Liver (tissue), 9 donors: Measurements from ENCODE around the gene ENG. TPM values are rescaled to one million over a fixed set of nuclear protein-coding genes. Genes with fewer than 3 reads are reported as not detected.
A peak's percentile ranks its signal among the peaks of the same experiment; 100 is the strongest.

ENCODE experiments used
- DNase-seq: peaks from one replicate; pipeline ENCODE4 v3.0.0-alpha.2; 2017; ENCODE audit warnings: low spot score
- H3K27ac ChIP-seq, 2 donors: one replicate each; pipeline ENCODE4 v1.7.0; 2013; ENCODE audit warnings: inconsistent platforms in 2 of 2, low read length in 2 of 2, control low read depth in 1 of 2, low read depth in 1 of 2, mild to moderate bottlenecking in 1 of 2
- H3K27me3 ChIP-seq, 4 donors: one replicate each; pipeline versions ENCODE4 v1.6.1 to v1.7.0; 2013; ENCODE audit warnings: low read length in 3 of 4, inconsistent platforms in 1 of 4, mild to moderate bottlenecking in 1 of 4, moderate library complexity in 1 of 4; ENCODE audit not compliant: control insufficient read depth in 4 of 4, insufficient read depth in 4 of 4
- H3K36me3 ChIP-seq, 4 donors: one replicate each; pipeline versions ENCODE4 v1.6.1 to v1.7.0; 2013; ENCODE audit warnings: low read length in 3 of 4, mild to moderate bottlenecking in 3 of 4, low read depth in 1 of 4, moderate library complexity in 1 of 4; ENCODE audit not compliant: control insufficient read depth in 4 of 4, insufficient read depth in 3 of 4
- H3K4me1 ChIP-seq, 4 donors: one replicate each; pipeline versions ENCODE4 v1.6.1 to v1.7.0; 2013; ENCODE audit warnings: low read length in 3 of 4, mild to moderate bottlenecking in 3 of 4, moderate library complexity in 1 of 4; ENCODE audit not compliant: control insufficient read depth in 4 of 4, insufficient read depth in 4 of 4
- H3K4me3 ChIP-seq, 3 donors: one replicate each; pipeline versions ENCODE4 v1.6.1 to v1.7.0; 2013; ENCODE audit warnings: low read length in 3 of 3, control low read depth in 1 of 3, low read depth in 1 of 3, mild to moderate bottlenecking in 1 of 3
- H3K9ac ChIP-seq, 2 donors: one replicate each; pipeline ENCODE4 v1.7.0; 2013; ENCODE audit warnings: low read length in 2 of 2, mild to moderate bottlenecking in 2 of 2, moderate library complexity in 2 of 2, control low read depth in 1 of 2, low read depth in 1 of 2
- H3K9me3 ChIP-seq, 4 donors: one replicate each; pipeline versions ENCODE4 v1.6.1 to v1.7.0; 2013; ENCODE audit warnings: low read length in 3 of 4; ENCODE audit not compliant: control insufficient read depth in 4 of 4
- EGR1 ChIP-seq, 2 donors: IDR thresholded peaks; 2 replicates each; pipeline ENCODE4 v1.6.1; 2016 to 2018; ENCODE audit warnings: antibody characterized with exemption in 2 of 2, low read depth in 2 of 2
- FOXA1 ChIP-seq: IDR thresholded peaks from 2 replicates; pipeline ENCODE4 v1.6.1; 2016; ENCODE audit warnings: antibody characterized with exemption
- FOXA2 ChIP-seq: IDR thresholded peaks from 2 replicates; pipeline ENCODE4 v1.6.1; 2016; ENCODE audit warnings: antibody characterized with exemption
- GABPA ChIP-seq, 2 donors: IDR thresholded peaks in 1 of 2; conservative IDR thresholded peaks in 1 of 2; 2 replicates each; pipeline ENCODE4 v1.6.1; 2016; ENCODE audit warnings: antibody characterized with exemption in 2 of 2, mild to moderate bottlenecking in 1 of 2, moderate library complexity in 1 of 2
- HNF4A ChIP-seq, 2 donors: conservative IDR thresholded peaks; 2 replicates each; pipeline ENCODE4 v1.6.1; 2016; ENCODE audit warnings: antibody characterized with exemption in 2 of 2, mild to moderate bottlenecking in 2 of 2
- HNF4G ChIP-seq: IDR thresholded peaks from 2 replicates; pipeline ENCODE4 v1.6.1; 2016; ENCODE audit warnings: antibody characterized with exemption
- JUND ChIP-seq, 2 donors: IDR thresholded peaks; 2 replicates each; pipeline ENCODE4 v1.6.1; 2016; ENCODE audit warnings: antibody characterized with exemption in 2 of 2
- MAX ChIP-seq: IDR thresholded peaks from 2 replicates; pipeline ENCODE4 v1.6.1; 2016; ENCODE audit warnings: antibody characterized with exemption
- NR2F2 ChIP-seq: IDR thresholded peaks from 2 replicates; pipeline ENCODE4 v1.6.1; 2016; ENCODE audit warnings: antibody characterized with exemption
- RAD21 ChIP-seq, 2 donors: IDR thresholded peaks; 2 replicates each; pipeline ENCODE4 v1.6.1; 2016; ENCODE audit warnings: antibody characterized with exemption in 2 of 2, mild to moderate bottlenecking in 2 of 2
- RXRA ChIP-seq, 2 donors: IDR thresholded peaks; 2 replicates each; pipeline ENCODE4 v1.6.1; 2017 to 2018; ENCODE audit warnings: antibody characterized with exemption in 2 of 2, mild to moderate bottlenecking in 1 of 2
- SP1 ChIP-seq: IDR thresholded peaks from 2 replicates; pipeline ENCODE4 v1.6.1; 2018; ENCODE audit warnings: antibody characterized with exemption, mild to moderate bottlenecking
- TAF1 ChIP-seq: conservative IDR thresholded peaks from 2 replicates; pipeline ENCODE4 v1.6.1; 2016; ENCODE audit warnings: antibody characterized with exemption, mild to moderate bottlenecking
- YY1 ChIP-seq: IDR thresholded peaks from 2 replicates; pipeline ENCODE4 v1.6.1; 2016; ENCODE audit warnings: antibody characterized with exemption, mild to moderate bottlenecking
- WGBS: extraction: QIAGEN DNeasy Blood & Tissue Kit; methylation state at CpG from one replicate; pipeline ENCODE4 v1.1.7; 2013; 5-methylcytosine and 5-hydroxymethylcytosine counted together
- polyA plus RNA-seq, 2 donors: library from polyadenylated mRNA; stranded (reverse) in 1 of 2; unstranded in 1 of 2; fragments of 200-250 nt in 1 of 2; fragments of >200 nt in 1 of 2; fragmentation: Nextera tagmentation in 1 of 2; extraction: Ambion mirVana in 1 of 2; gene quantifications; one replicate each; pipeline versions ENCODE4 v1.2.1 to v1.2.3, GENCODE V29; 2013 to 2015
- total RNA-seq, 2 donors: library from RNA; depleted of rRNA; stranded (reverse); fragments of >200 nt; gene quantifications; one replicate each; pipeline ENCODE4 v1.2.3, GENCODE V29; 2014
- TF ChIP-seq, protein P1 (sequence below): fragments of 150-350 bp; IDR thresholded peaks from 2 replicates; pipeline ENCODE4 v1.5.1; 2017; ENCODE audit warnings: improper control_type of control experiment, low read depth, low read length; ENCODE audit not compliant: missing input control
- TF ChIP-seq, protein P2 (sequence below): IDR thresholded peaks from 2 replicates; pipeline ENCODE4 v1.6.1; 2016; ENCODE audit warnings: antibody characterized with exemption, mild to moderate bottlenecking
- TF ChIP-seq, protein P3 (sequence below): IDR thresholded peaks from 2 replicates; pipeline ENCODE4 v1.6.1; 2016; ENCODE audit warnings: antibody characterized with exemption
- donor health status: healthy.
- donor health status: healthy.
- donor health status: healthy.
- donor health status: healthy.
- donor health status: healthy.

The ENG gene
- total and polyA plus RNA-seq, 4 donors, result 12.8 to 91.3 (median 24.2) TPM

DNA sequence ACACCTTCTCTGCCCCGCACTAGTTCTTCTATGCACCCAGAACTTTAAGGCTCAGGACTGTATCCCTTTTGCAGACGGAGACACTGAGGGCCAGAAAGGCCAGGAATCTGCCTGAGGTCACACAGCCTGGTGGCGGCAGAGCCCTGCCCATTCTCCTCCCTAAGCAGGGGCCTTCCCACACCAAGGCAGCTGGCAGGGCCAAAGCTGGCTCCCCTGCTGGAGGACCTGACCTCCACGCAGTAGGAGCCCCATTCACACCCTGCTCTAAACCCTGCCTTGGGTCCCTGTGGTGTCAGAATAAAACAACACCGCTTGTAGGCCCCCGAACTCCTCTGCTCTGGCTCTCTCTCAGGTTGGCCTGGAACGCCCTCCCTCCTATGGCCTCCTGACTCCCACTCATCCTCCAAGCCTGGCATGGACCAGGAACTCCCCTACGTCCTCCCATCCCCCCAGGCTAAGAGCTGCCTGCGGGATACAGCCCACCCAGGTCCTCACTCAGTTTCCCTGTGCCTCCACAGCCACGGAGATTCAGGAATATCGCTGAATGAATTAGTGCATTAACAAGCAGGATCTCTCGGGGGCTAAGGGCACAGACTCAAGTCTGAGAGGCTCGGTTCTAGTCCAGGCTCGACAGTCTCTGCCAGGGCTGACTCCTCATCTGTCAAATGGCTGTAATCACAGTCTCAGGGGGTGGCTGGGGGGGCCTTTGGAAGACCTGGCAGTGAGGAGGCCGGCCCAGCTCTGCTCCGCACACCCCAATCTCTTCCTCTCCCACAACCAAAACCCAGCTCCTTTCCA lies 42.1 kb upstream of the ENG start:
- peaks cover 19 to 40% (median 31%) of the 10 kb centered on the region in 4 donors for H3K36me3 ChIP-seq
- peaks cover 0 to 28% (median 25%) of the 10 kb centered on the region in 4 donors for H3K4me1 ChIP-seq
- TF ChIP-seq RXRA (IDR thresholded peaks at IDR 0.05), result no peak
- no peak for TF ChIP-seq FOXA2
- TF ChIP-seq JUND (IDR thresholded peaks at IDR 0.05), result no peak
- TF ChIP-seq SP1, result no peak
- no peak for TF ChIP-seq MAX
- no peak for TF ChIP-seq YY1
- TF ChIP-seq GABPA (IDR thresholded peaks at IDR 0.05 in 1 of 2, conservative IDR thresholded peaks at IDR 0.05 in 1 of 2), result no peak
- TF ChIP-seq, protein P1, sequence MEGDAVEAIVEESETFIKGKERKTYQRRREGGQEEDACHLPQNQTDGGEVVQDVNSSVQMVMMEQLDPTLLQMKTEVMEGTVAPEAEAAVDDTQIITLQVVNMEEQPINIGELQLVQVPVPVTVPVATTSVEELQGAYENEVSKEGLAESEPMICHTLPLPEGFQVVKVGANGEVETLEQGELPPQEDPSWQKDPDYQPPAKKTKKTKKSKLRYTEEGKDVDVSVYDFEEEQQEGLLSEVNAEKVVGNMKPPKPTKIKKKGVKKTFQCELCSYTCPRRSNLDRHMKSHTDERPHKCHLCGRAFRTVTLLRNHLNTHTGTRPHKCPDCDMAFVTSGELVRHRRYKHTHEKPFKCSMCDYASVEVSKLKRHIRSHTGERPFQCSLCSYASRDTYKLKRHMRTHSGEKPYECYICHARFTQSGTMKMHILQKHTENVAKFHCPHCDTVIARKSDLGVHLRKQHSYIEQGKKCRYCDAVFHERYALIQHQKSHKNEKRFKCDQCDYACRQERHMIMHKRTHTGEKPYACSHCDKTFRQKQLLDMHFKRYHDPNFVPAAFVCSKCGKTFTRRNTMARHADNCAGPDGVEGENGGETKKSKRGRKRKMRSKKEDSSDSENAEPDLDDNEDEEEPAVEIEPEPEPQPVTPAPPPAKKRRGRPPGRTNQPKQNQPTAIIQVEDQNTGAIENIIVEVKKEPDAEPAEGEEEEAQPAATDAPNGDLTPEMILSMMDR, result no peak
- TF ChIP-seq, protein P2, sequence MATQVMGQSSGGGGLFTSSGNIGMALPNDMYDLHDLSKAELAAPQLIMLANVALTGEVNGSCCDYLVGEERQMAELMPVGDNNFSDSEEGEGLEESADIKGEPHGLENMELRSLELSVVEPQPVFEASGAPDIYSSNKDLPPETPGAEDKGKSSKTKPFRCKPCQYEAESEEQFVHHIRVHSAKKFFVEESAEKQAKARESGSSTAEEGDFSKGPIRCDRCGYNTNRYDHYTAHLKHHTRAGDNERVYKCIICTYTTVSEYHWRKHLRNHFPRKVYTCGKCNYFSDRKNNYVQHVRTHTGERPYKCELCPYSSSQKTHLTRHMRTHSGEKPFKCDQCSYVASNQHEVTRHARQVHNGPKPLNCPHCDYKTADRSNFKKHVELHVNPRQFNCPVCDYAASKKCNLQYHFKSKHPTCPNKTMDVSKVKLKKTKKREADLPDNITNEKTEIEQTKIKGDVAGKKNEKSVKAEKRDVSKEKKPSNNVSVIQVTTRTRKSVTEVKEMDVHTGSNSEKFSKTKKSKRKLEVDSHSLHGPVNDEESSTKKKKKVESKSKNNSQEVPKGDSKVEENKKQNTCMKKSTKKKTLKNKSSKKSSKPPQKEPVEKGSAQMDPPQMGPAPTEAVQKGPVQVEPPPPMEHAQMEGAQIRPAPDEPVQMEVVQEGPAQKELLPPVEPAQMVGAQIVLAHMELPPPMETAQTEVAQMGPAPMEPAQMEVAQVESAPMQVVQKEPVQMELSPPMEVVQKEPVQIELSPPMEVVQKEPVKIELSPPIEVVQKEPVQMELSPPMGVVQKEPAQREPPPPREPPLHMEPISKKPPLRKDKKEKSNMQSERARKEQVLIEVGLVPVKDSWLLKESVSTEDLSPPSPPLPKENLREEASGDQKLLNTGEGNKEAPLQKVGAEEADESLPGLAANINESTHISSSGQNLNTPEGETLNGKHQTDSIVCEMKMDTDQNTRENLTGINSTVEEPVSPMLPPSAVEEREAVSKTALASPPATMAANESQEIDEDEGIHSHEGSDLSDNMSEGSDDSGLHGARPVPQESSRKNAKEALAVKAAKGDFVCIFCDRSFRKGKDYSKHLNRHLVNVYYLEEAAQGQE, result no peak
- TF ChIP-seq EGR1 (IDR thresholded peaks at IDR 0.05; ENCODE audit: low read depth in 2 of 2), result no peak
- TF ChIP-seq HNF4A (conservative IDR thresholded peaks at IDR 0.05), result no peak
- TF ChIP-seq, protein P3, sequence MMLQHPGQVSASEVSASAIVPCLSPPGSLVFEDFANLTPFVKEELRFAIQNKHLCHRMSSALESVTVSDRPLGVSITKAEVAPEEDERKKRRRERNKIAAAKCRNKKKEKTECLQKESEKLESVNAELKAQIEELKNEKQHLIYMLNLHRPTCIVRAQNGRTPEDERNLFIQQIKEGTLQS, result no peak
- no peak for TF ChIP-seq FOXA1
- TF ChIP-seq TAF1, result no peak
- no peak for TF ChIP-seq HNF4G
- H3K9me3 ChIP-seq, result peaks cover 0 to 6% (median 5%) of the 10 kb centered on the region in 4 donors
- no peak for DNase-seq
- no peaks in the 10 kb centered on the region for H3K27me3 ChIP-seq
- peak overlapping the region; percentile 52 to 80 (median 66) for H3K4me3 ChIP-seq
- 41% methylated on average over 16 of the region's 16 CpGs for WGBS
- peak overlapping the region; percentile 91 to 93 for H3K27ac ChIP-seq
- H3K9ac ChIP-seq, result peak overlapping the region; percentile 32 to 42

- WGBS, result 96% methylated on average over 8 of the region's 8 CpGs
- no peak overlapping the region for H3K4me3 ChIP-seq
- peaks cover 20 to 42% (median 31%) of the 10 kb centered on the region in 4 donors for H3K36me3 ChIP-seq
- DNase-seq, result no peak
- no peak overlapping the region for H3K27ac ChIP-seq
- H3K27me3 ChIP-seq, result no peaks in the 10 kb centered on the region
- peaks cover 0 to 28% (median 25%) of the 10 kb centered on the region in 4 donors for H3K4me1 ChIP-seq
- TF ChIP-seq, protein P3, result no peak
- TF ChIP-seq HNF4A (conservative IDR thresholded peaks at IDR 0.05) (no peak), MAX (no peak), RXRA (IDR thresholded peaks at IDR 0.05) (no peak), FOXA2 (no peak), FOXA1 (no peak), EGR1 (IDR thresholded peaks at IDR 0.05; ENCODE audit: low read depth in 2 of 2) (no peak), JUND (IDR thresholded peaks at IDR 0.05) (no peak), NR2F2 (no peak), RAD21 (IDR thresholded peaks at IDR 0.05) (no peak), HNF4G (no peak)
- TF ChIP-seq, protein P2, result no peak
- TF ChIP-seq, protein P1, result no peak
- H3K9me3 ChIP-seq, result peaks cover 0 to 6% (median 5%) of the 10 kb centered on the region in 4 donors
- peak overlapping the region in 1 of 2 donors; percentile 42 for H3K9ac ChIP-seq
Observed at GRCh38 chr9:127895811-127896210, 41.4 kb upstream of the ENG start.
